Ectodermal cell (in vitro differentiated cells): Measurements from ENCODE around the gene SPDEF.

ENCODE experiments used
- H3K27ac ChIP-seq: 2 replicates; pipeline ENCODE4 v1.7.0; 2013; ENCODE audit warnings: mild to moderate bottlenecking, low read depth, low read length; ENCODE audit not compliant: insufficient read depth, poor library complexity, severe bottlenecking
- H3K27me3 ChIP-seq: 2 replicates; pipeline ENCODE4 v1.7.0; 2013; ENCODE audit warnings: mild to moderate bottlenecking, low read length; ENCODE audit not compliant: insufficient read depth, control insufficient read depth, poor library complexity, severe bottlenecking
- H3K36me3 ChIP-seq: one replicate; pipeline ENCODE4 v1.7.0; 2013; ENCODE audit warnings: low read length; ENCODE audit not compliant: control insufficient read depth, insufficient read depth
- H3K4me1 ChIP-seq: one replicate; pipeline ENCODE4 v1.7.0; 2013; ENCODE audit warnings: low read length; ENCODE audit not compliant: control insufficient read depth, insufficient read depth
- H3K4me3 ChIP-seq: 2 replicates; pipeline ENCODE4 v1.7.0; 2013; ENCODE audit warnings: low read depth, low read length, control low read depth; ENCODE audit not compliant: insufficient read depth
- H3K9me3 ChIP-seq: 2 replicates; pipeline ENCODE4 v1.7.0; 2013; ENCODE audit warnings: mild to moderate bottlenecking, low read length, moderate library complexity; ENCODE audit not compliant: control insufficient read depth
- WGBS, 2 experiments: methylation state at CpG; one replicate each; pipeline ENCODE4 v1.1.7; 2013; ENCODE audit warnings: missing lambda C conversion rate in 2 of 2; 5-methylcytosine and 5-hydroxymethylcytosine counted together

SPDEF gene

GRCh38 chr6:34523441-34524206, 32.5 kb downstream of the SPDEF start:
- Histone ChIP-seq H3K4me3 (no peak overlapping the region), H3K27me3 (peaks cover 5% of the 10 kb centered on the region), H3K27ac (no peak overlapping the region), H3K9me3 (no peaks in the 10 kb centered on the region), H3K36me3 (no peaks in the 10 kb centered on the region), H3K4me1 (peaks cover 12% of the 10 kb centered on the region)
- WGBS, 2 experiments = 89 to 90% methylated on average over 8 of the region's 8 CpGs

GRCh38 chr6:34522761-34523160, 33.4 kb downstream of the SPDEF start:
- 92% methylated on average over 10 of the region's 10 CpGs for WGBS, 2 experiments
- no peak overlapping the region for H3K4me3 ChIP-seq
- no peaks in the 10 kb centered on the region for H3K9me3 ChIP-seq

GRCh38 chr6:34521463-34522285, 34.5 kb downstream of the SPDEF start:
- Histone ChIP-seq H3K4me1 (peaks cover 7% of the 10 kb centered on the region), H3K9me3 (no peaks in the 10 kb centered on the region), H3K4me3 (no peak overlapping the region), H3K27me3 (no peaks in the 10 kb centered on the region), H3K27ac (no peak overlapping the region), H3K36me3 (no peaks in the 10 kb centered on the region)
- 91 to 94% methylated on average over 28 of the region's 28 CpGs for WGBS, 2 experiments

More at GRCh38 chr6:34522761-34523160, 33.4 kb downstream of the SPDEF start:
- Histone ChIP-seq H3K27ac (no peak overlapping the region), H3K27me3 (peaks cover 5% of the 10 kb centered on the region), H3K36me3 (no peaks in the 10 kb centered on the region), H3K4me1 (peaks cover 11% of the 10 kb centered on the region)

- WGBS, 2 experiments = 94 to 95% methylated on average over 24 of the region's 24 CpGs
- no peak overlapping the region for H3K27ac ChIP-seq
- peaks cover 3% of the 10 kb centered on the region for H3K27me3 ChIP-seq
These were observed 35.3 kb downstream of the SPDEF start for GRCh38 chr6:34520645-34521462.

GRCh38 chr6:34519971-34520644, 36.0 kb downstream of the SPDEF start:
- Histone ChIP-seq H3K36me3 (no peaks in the 10 kb centered on the region), H3K4me1 (peaks cover 8% of the 10 kb centered on the region), H3K27ac (no peak overlapping the region), H3K27me3 (peaks cover 11% of the 10 kb centered on the region), H3K9me3 (no peaks in the 10 kb centered on the region), H3K4me3 (no peak overlapping the region)
- 88 to 91% methylated on average over 8 of the region's 8 CpGs for WGBS, 2 experiments

More at GRCh38 chr6:34520645-34521462, 35.3 kb downstream of the SPDEF start:
- H3K4me3 ChIP-seq = no peak overlapping the region
- H3K9me3 ChIP-seq = no peaks in the 10 kb centered on the region
- peaks cover under 1% of the 10 kb centered on the region for H3K4me1 ChIP-seq
- no peaks in the 10 kb centered on the region for H3K36me3 ChIP-seq

GRCh38 chr6:34518669-34519365, 37.3 kb downstream of the SPDEF start:
- Histone ChIP-seq H3K27me3 (peaks cover 23% of the 10 kb centered on the region), H3K9me3 (no peaks in the 10 kb centered on the region), H3K27ac (no peak overlapping the region), H3K36me3 (no peaks in the 10 kb centered on the region), H3K4me3 (no peak overlapping the region), H3K4me1 (peaks cover 13% of the 10 kb centered on the region)
- 87 to 90% methylated on average over 2 to 4 of the region's 4 CpGs for WGBS, 2 experiments

GRCh38 chr6:34517966-34518365, 38.2 kb downstream of the SPDEF start:
- Histone ChIP-seq H3K27ac (no peak overlapping the region), H3K36me3 (no peaks in the 10 kb centered on the region), H3K9me3 (no peaks in the 10 kb centered on the region), H3K27me3 (peaks cover 24% of the 10 kb centered on the region), H3K4me3 (no peak overlapping the region), H3K4me1 (peaks cover 22% of the 10 kb centered on the region)
- 83 to 88% methylated on average over 8 of the region's 8 CpGs for WGBS, 2 experiments

- Histone ChIP-seq H3K27ac (no peak overlapping the region), H3K36me3 (no peaks in the 10 kb centered on the region), H3K4me3 (no peak overlapping the region), H3K9me3 (no peaks in the 10 kb centered on the region), H3K4me1 (peaks cover 25% of the 10 kb centered on the region), H3K27me3 (peaks cover 27% of the 10 kb centered on the region)
- WGBS, 2 experiments = 89% methylated on average over 4 of the region's 4 CpGs
These were observed 38.7 kb downstream of the SPDEF start for GRCh38 chr6:34517461-34517881.
